Measurements from ENCODE around the gene ICOS. TPM values are rescaled to one million over a fixed set of nuclear protein-coding genes. Genes with fewer than 3 reads are reported as not detected.

ICOS gene
- total RNA-seq (under 1 TPM in 1 of 2 donors, not detected in 1; 0.20 TPM), polyA plus RNA-seq (ENCODE audit: insufficient read length in 2 of 2) (not detected)
- long read RNA-seq, donor 1, result 0 reads
- long read RNA-seq, donor 2, result 0 reads
- long read RNA-seq, donor 3, result 0 reads
- long read RNA-seq, donor 4, result 0 reads

- WGBS (ENCODE audit: insufficient coverage), result 75% methylated on average over 4 of the region's 5 CpGs
- no peak within 1 kb of the TSS for H3K4me3 ChIP-seq (ENCODE audit: low read depth, low read length)
- DNase-seq (ENCODE audit: low read depth in 4 of 6, low spot score in 6 of 6), result no peak
- no peaks in the 10 kb centered on the region for H3K4me1 ChIP-seq (ENCODE audit: control insufficient read depth, insufficient read depth, low read length)
- H3K27me3 ChIP-seq (ENCODE audit: control insufficient read depth, insufficient read depth, low read length), result no peaks in the 10 kb centered on the region
- no peak within 1 kb of the TSS for H3K27ac ChIP-seq (ENCODE audit: low read depth, low read length)
- no peaks in the 10 kb centered on the region for H3K36me3 ChIP-seq (ENCODE audit: control insufficient read depth, insufficient read depth, low read length)
- no peaks in the 10 kb centered on the region for H3K9me3 ChIP-seq (ENCODE audit: control insufficient read depth, insufficient read depth, low read length)
Measured at GRCh38 chr2:203936535-203936934, at the start of gene ICOS. TSS of gene ICOS (plus strand) at chr2:203936763. CDS start at chr2:203936815, 52 bp downstream.

GRCh38 chr2:203887677-203888076 is 48.9 kb upstream of the ICOS start:
- Histone ChIP-seq H3K4me1 (ENCODE audit: control insufficient read depth, insufficient read depth, low read length) (no peaks in the 10 kb centered on the region), H3K27me3 (ENCODE audit: control insufficient read depth, insufficient read depth, low read length) (no peaks in the 10 kb centered on the region), H3K36me3 (ENCODE audit: control insufficient read depth, insufficient read depth, low read length) (no peaks in the 10 kb centered on the region), H3K27ac (ENCODE audit: low read depth, low read length) (no peak overlapping the region), H3K9me3 (ENCODE audit: control insufficient read depth, insufficient read depth, low read length) (no peaks in the 10 kb centered on the region), H3K4me3 (ENCODE audit: low read depth, low read length) (no peak overlapping the region)
- DNase-seq (ENCODE audit: low read depth in 4 of 6, low spot score in 6 of 6), result peak in 2 of 6 donors; percentile 45 to 75

- Histone ChIP-seq H3K36me3 (ENCODE audit: control insufficient read depth, insufficient read depth, low read length) (no peaks in the 10 kb centered on the region), H3K27ac (ENCODE audit: low read depth, low read length) (no peak overlapping the region), H3K27me3 (ENCODE audit: control insufficient read depth, insufficient read depth, low read length) (no peaks in the 10 kb centered on the region), H3K9me3 (ENCODE audit: control insufficient read depth, insufficient read depth, low read length) (no peaks in the 10 kb centered on the region), H3K4me3 (ENCODE audit: low read depth, low read length) (no peak overlapping the region), H3K4me1 (ENCODE audit: control insufficient read depth, insufficient read depth, low read length) (peaks cover 8% of the 10 kb centered on the region)
- DNase-seq (ENCODE audit: low read depth in 4 of 6, low spot score in 6 of 6), result no peak
- no CpG with 5 or more reads among the region's 1 CpG for WGBS (ENCODE audit: insufficient coverage)
Measured at GRCh38 chr2:203889542-203889941, 47.0 kb upstream of the ICOS start.

GRCh38 chr2:203889944-203890343 is 46.6 kb upstream of the ICOS start:
- H3K36me3 ChIP-seq (ENCODE audit: control insufficient read depth, insufficient read depth, low read length), result no peaks in the 10 kb centered on the region
- H3K27me3 ChIP-seq (ENCODE audit: control insufficient read depth, insufficient read depth, low read length), result no peaks in the 10 kb centered on the region
- WGBS (ENCODE audit: insufficient coverage), result no CpG with 5 or more reads among the region's 1 CpG
- H3K27ac ChIP-seq (ENCODE audit: low read depth, low read length), result no peak overlapping the region
- H3K4me1 ChIP-seq (ENCODE audit: control insufficient read depth, insufficient read depth, low read length), result peaks cover 8% of the 10 kb centered on the region
- no peaks in the 10 kb centered on the region for H3K9me3 ChIP-seq (ENCODE audit: control insufficient read depth, insufficient read depth, low read length)
- H3K4me3 ChIP-seq (ENCODE audit: low read depth, low read length), result no peak overlapping the region
- DNase-seq (ENCODE audit: low read depth in 4 of 6, low spot score in 6 of 6), result no peak

- no peaks in the 10 kb centered on the region for H3K9me3 ChIP-seq (ENCODE audit: control insufficient read depth, insufficient read depth, low read length)
- no peaks in the 10 kb centered on the region for H3K27me3 ChIP-seq (ENCODE audit: control insufficient read depth, insufficient read depth, low read length)
- no peak overlapping the region for H3K4me3 ChIP-seq (ENCODE audit: low read depth, low read length)
- DNase-seq (ENCODE audit: low read depth in 4 of 6, low spot score in 6 of 6), result no peak
- no peak overlapping the region for H3K27ac ChIP-seq (ENCODE audit: low read depth, low read length)
- H3K36me3 ChIP-seq (ENCODE audit: control insufficient read depth, insufficient read depth, low read length), result no peaks in the 10 kb centered on the region
- H3K4me1 ChIP-seq (ENCODE audit: control insufficient read depth, insufficient read depth, low read length), result peaks cover 8% of the 10 kb centered on the region
- 83% methylated on average over 1 of the region's 1 CpG for WGBS (ENCODE audit: insufficient coverage)
Measured at GRCh38 chr2:203890733-203891132, 45.8 kb upstream of the ICOS start.

- Histone ChIP-seq H3K9me3 (ENCODE audit: control insufficient read depth, insufficient read depth, low read length) (no peaks in the 10 kb centered on the region), H3K27ac (ENCODE audit: low read depth, low read length) (no peak overlapping the region), H3K27me3 (ENCODE audit: control insufficient read depth, insufficient read depth, low read length) (no peaks in the 10 kb centered on the region), H3K36me3 (ENCODE audit: control insufficient read depth, insufficient read depth, low read length) (no peaks in the 10 kb centered on the region), H3K4me3 (ENCODE audit: low read depth, low read length) (no peak overlapping the region), H3K4me1 (ENCODE audit: control insufficient read depth, insufficient read depth, low read length) (peaks cover 8% of the 10 kb centered on the region)
- WGBS (ENCODE audit: insufficient coverage), result no CpG with 5 or more reads among the region's 2 CpGs
- no peak for DNase-seq (ENCODE audit: low read depth in 4 of 6, low spot score in 6 of 6)
Measured at GRCh38 chr2:203891474-203891873, 45.1 kb upstream of the ICOS start.

GRCh38 chr2:203892207-203892606 is 44.4 kb upstream of the ICOS start:
- no peak for DNase-seq (ENCODE audit: low read depth in 4 of 6, low spot score in 6 of 6)
- Histone ChIP-seq H3K4me3 (ENCODE audit: low read depth, low read length) (no peak overlapping the region), H3K27me3 (ENCODE audit: control insufficient read depth, insufficient read depth, low read length) (no peaks in the 10 kb centered on the region), H3K9me3 (ENCODE audit: control insufficient read depth, insufficient read depth, low read length) (no peaks in the 10 kb centered on the region), H3K36me3 (ENCODE audit: control insufficient read depth, insufficient read depth, low read length) (no peaks in the 10 kb centered on the region), H3K27ac (ENCODE audit: low read depth, low read length) (no peak overlapping the region), H3K4me1 (ENCODE audit: control insufficient read depth, insufficient read depth, low read length) (peaks cover 8% of the 10 kb centered on the region)
- 97% methylated on average over 3 of the region's 4 CpGs for WGBS (ENCODE audit: insufficient coverage)

- Histone ChIP-seq H3K9me3 (ENCODE audit: control insufficient read depth, insufficient read depth, low read length) (no peaks in the 10 kb centered on the region), H3K36me3 (ENCODE audit: control insufficient read depth, insufficient read depth, low read length) (no peaks in the 10 kb centered on the region), H3K4me3 (ENCODE audit: low read depth, low read length) (no peak overlapping the region), H3K27me3 (ENCODE audit: control insufficient read depth, insufficient read depth, low read length) (no peaks in the 10 kb centered on the region), H3K27ac (ENCODE audit: low read depth, low read length) (no peak overlapping the region), H3K4me1 (ENCODE audit: control insufficient read depth, insufficient read depth, low read length) (peaks cover 8% of the 10 kb centered on the region)
- DNase-seq (ENCODE audit: low read depth in 4 of 6, low spot score in 6 of 6), result peak in 2 of 6 donors; percentile 60 to 72
Measured at GRCh38 chr2:203893401-203893800, 43.2 kb upstream of the ICOS start.

GRCh38 chr2:203893840-203894239 is 42.7 kb upstream of the ICOS start:
- H3K36me3 ChIP-seq (ENCODE audit: control insufficient read depth, insufficient read depth, low read length), result no peaks in the 10 kb centered on the region
- no peak overlapping the region for H3K4me3 ChIP-seq (ENCODE audit: low read depth, low read length)
- no peaks in the 10 kb centered on the region for H3K27me3 ChIP-seq (ENCODE audit: control insufficient read depth, insufficient read depth, low read length)
- no peaks in the 10 kb centered on the region for H3K9me3 ChIP-seq (ENCODE audit: control insufficient read depth, insufficient read depth, low read length)
- H3K4me1 ChIP-seq (ENCODE audit: control insufficient read depth, insufficient read depth, low read length), result peaks cover 8% of the 10 kb centered on the region
- no peak overlapping the region for H3K27ac ChIP-seq (ENCODE audit: low read depth, low read length)
- DNase-seq (ENCODE audit: low read depth in 4 of 6, low spot score in 6 of 6), result no peak
- 89% methylated on average over 3 of the region's 7 CpGs for WGBS (ENCODE audit: insufficient coverage)

GRCh38 chr2:203894262-203894661 is 42.3 kb upstream of the ICOS start:
- H3K27me3 ChIP-seq (ENCODE audit: control insufficient read depth, insufficient read depth, low read length), result no peaks in the 10 kb centered on the region
- H3K4me1 ChIP-seq (ENCODE audit: control insufficient read depth, insufficient read depth, low read length), result peaks cover 8% of the 10 kb centered on the region
- H3K9me3 ChIP-seq (ENCODE audit: control insufficient read depth, insufficient read depth, low read length), result no peaks in the 10 kb centered on the region
- WGBS (ENCODE audit: insufficient coverage), result no CpG with 5 or more reads among the region's 1 CpG
- H3K27ac ChIP-seq (ENCODE audit: low read depth, low read length), result no peak overlapping the region
- H3K4me3 ChIP-seq (ENCODE audit: low read depth, low read length), result no peak overlapping the region
- H3K36me3 ChIP-seq (ENCODE audit: control insufficient read depth, insufficient read depth, low read length), result no peaks in the 10 kb centered on the region
- no peak for DNase-seq (ENCODE audit: low read depth in 4 of 6, low spot score in 6 of 6)
